HCT116 (cell line): ENCODE data around the gene SORT1. TPM values are rescaled to one million over a fixed set of nuclear protein-coding genes. Genes with fewer than 3 reads are reported as not detected.

Source experiments
- ATAC-seq: fragments of 200-7000 bp; cut with Tn5 transposase; 2 replicates; pipeline ENCODE4 v1.9.1; 2020; ENCODE audit warnings: mild to moderate bottlenecking, moderate library complexity
- BruUV-seq: library from RNA; stranded (reverse); fragments of 400-500 nt; replicated peaks from 2 replicates; lab custom pipeline; 2021; lab: Mats Ljungman, UMichigan
- CTCF ChIA-PET: fragments of 300-600 bp; sonication (Branson Sonifier 250); formaldehyde crosslinking; loops from one replicate; lab custom pipeline; 2021; ENCODE audit warnings: antibody characterized with exemption; lab: Charles Lee
- POLR2A ChIA-PET: fragments of 300-600, 350-600 bp; sonication (Branson Sonifier 250); formaldehyde crosslinking; loops from one replicate; lab custom pipeline; 2021; ENCODE audit warnings: antibody characterized with exemption; lab: Charles Lee
- RAD21 ChIA-PET, 2 experiments: fragments of 300-600 bp; sonication (Branson Sonifier 250); formaldehyde crosslinking; loops; one replicate each; lab custom pipeline; 2023; ENCODE audit warnings: low total read pairs in 2 of 2; ENCODE audit not compliant: uncharacterized antibody in 2 of 2, unreplicated experiment in 2 of 2, low non-redundant PET in 1 of 2; lab: Charles Lee
- DNase-seq: peaks from one replicate; pipeline ENCODE4 v3.0.0-alpha.2; 2010; ENCODE audit warnings: low read depth, low spot score
- H2AFZ ChIP-seq: fragments of 200-600 bp; shearing (Covaris generic), sonication (generic); 2 replicates; pipeline ENCODE4 v1.6.1; 2017; ENCODE audit warnings: low read depth, mixed run types, mixed read lengths, antibody characterized with exemption, low read length; ENCODE audit not compliant: poor library complexity, severe bottlenecking
- H3K27ac ChIP-seq: 2 replicates; pipeline ENCODE4 v1.5.1; 2012; ENCODE audit warnings: low read depth, low read length
- H3K27me3 ChIP-seq: fragments of 200-600 bp; sonication (generic); 2 replicates; pipeline ENCODE4 v1.6.1; 2016; ENCODE audit warnings: mixed run types, low read length, mixed read lengths; ENCODE audit not compliant: insufficient read depth
- H3K36me3 ChIP-seq, 2 experiments: fragments of 200-500 bp in 1 of 2; fragments of 200-600 bp in 1 of 2; sonication (Bioruptor generic) in 1 of 2; sonication (generic) in 1 of 2; 2 replicates each; pipeline versions ENCODE4 v1.5.1 to v1.6.1; 2014 to 2016; ENCODE audit warnings: low read length in 2 of 2, inconsistent platforms in 1 of 2, mixed read lengths in 1 of 2, mixed run types in 1 of 2; ENCODE audit not compliant: insufficient read depth in 2 of 2, control insufficient read depth in 1 of 2
- H3K4me1 ChIP-seq, 2 experiments: fragments of 200-600 bp in 1 of 2; sonication (generic) in 1 of 2; 2 replicates each; pipeline versions ENCODE4 v1.5.1 to v1.6.1; 2012 to 2017; ENCODE audit warnings: low read length in 2 of 2, inconsistent platforms in 1 of 2, mild to moderate bottlenecking in 1 of 2, mixed read lengths in 1 of 2, mixed run types in 1 of 2, moderate library complexity in 1 of 2; ENCODE audit not compliant: insufficient read depth in 2 of 2, control insufficient read depth in 1 of 2
- H3K4me2 ChIP-seq: fragments of 200-600 bp; sonication (generic); 2 replicates; pipeline ENCODE4 v1.6.1; 2017; ENCODE audit warnings: mixed run types, low read length, mixed read lengths
- H3K4me3 ChIP-seq, 2 experiments: fragments of 200-600 bp in 1 of 2; sonication (generic) in 1 of 2; replicated peaks in 1 of 2; 2 replicates each; pipeline ENCODE4 v1.5.1; 2011 to 2016; ENCODE audit warnings: low read length in 2 of 2, control low read depth in 1 of 2, low read depth in 1 of 2, mild to moderate bottlenecking in 1 of 2, mixed read lengths in 1 of 2, mixed run types in 1 of 2
- H3K79me2 ChIP-seq: fragments of 200-600 bp; sonication (generic); 2 replicates; pipeline ENCODE4 v1.6.1; 2017; ENCODE audit warnings: mild to moderate bottlenecking, mixed run types, low read length, moderate library complexity, mixed read lengths; ENCODE audit not compliant: insufficient read depth
- H3K9ac ChIP-seq: fragments of 200-600 bp; sonication (generic); 2 replicates; pipeline ENCODE4 v1.6.1; 2016; ENCODE audit warnings: low read length, mixed read lengths
- H3K9me2 ChIP-seq: fragments of 200-600 bp; sonication (generic), shearing (Covaris generic); 2 replicates; pipeline ENCODE4 v1.6.1; 2017; ENCODE audit warnings: mixed run types, mild to moderate bottlenecking, moderate library complexity; ENCODE audit not compliant: insufficient read depth
- H3K9me3 ChIP-seq, 2 experiments: fragments of 200-500 bp in 1 of 2; fragments of 200-600 bp in 1 of 2; sonication (Bioruptor generic) in 1 of 2; sonication (generic) in 1 of 2; 2 replicates each; pipeline ENCODE4 v1.6.1; 2014 to 2017; ENCODE audit warnings: low read length in 2 of 2, mixed read lengths in 2 of 2, inconsistent platforms in 1 of 2, low read depth in 1 of 2, mild to moderate bottlenecking in 1 of 2, mixed run types in 1 of 2, moderate library complexity in 1 of 2; ENCODE audit not compliant: control insufficient read depth in 1 of 2, insufficient read depth in 1 of 2
- H4K20me1 ChIP-seq: fragments of 200-600 bp; sonication (generic), shearing (Covaris generic); 2 replicates; pipeline ENCODE4 v1.6.1; 2017; ENCODE audit warnings: mixed run types, mild to moderate bottlenecking, moderate library complexity; ENCODE audit not compliant: insufficient read depth
- ATF3 ChIP-seq: IDR thresholded peaks from 2 replicates; pipeline ENCODE4 v1.6.1; 2012
- CBX3 ChIP-seq: IDR thresholded peaks from 2 replicates; pipeline ENCODE4 v1.6.1; 2012; ENCODE audit warnings: low read depth
- CEBPB ChIP-seq: IDR thresholded peaks from 2 replicates; pipeline ENCODE4 v1.6.1; 2012; ENCODE audit warnings: low read depth
- EGR1 ChIP-seq: IDR thresholded peaks from 2 replicates; pipeline ENCODE4 v1.6.1; 2012; ENCODE audit warnings: low read depth
- EZH2phosphoT487 ChIP-seq: fragments of 200-600 bp; IDR thresholded peaks from 2 replicates; pipeline ENCODE4 v1.6.1; 2018; ENCODE audit warnings: antibody characterized with exemption, borderline replicate concordance
- POLR2A ChIP-seq: IDR thresholded peaks from 2 replicates; pipeline ENCODE4 v1.7.0; 2011; ENCODE audit warnings: borderline replicate concordance; ENCODE audit not compliant: insufficient read depth, insufficient read length; ENCODE audit errors: extremely low read depth
- RAD21 ChIP-seq: IDR thresholded peaks from 2 replicates; pipeline ENCODE4 v1.6.1; 2012; ENCODE audit warnings: low read depth, mild to moderate bottlenecking
- REST ChIP-seq: IDR thresholded peaks from 2 replicates; pipeline ENCODE4 v1.6.1; 2012; ENCODE audit warnings: low read depth
- SRF ChIP-seq: IDR thresholded peaks from 2 replicates; pipeline ENCODE4 v1.6.1; 2012; ENCODE audit warnings: low read depth
- TCF7L2 ChIP-seq: IDR thresholded peaks from 2 replicates; pipeline ENCODE4 v1.7.0; 2011; ENCODE audit warnings: borderline replicate concordance, inconsistent platforms; ENCODE audit not compliant: insufficient read depth, insufficient read length; ENCODE audit errors: extremely low read depth
- YY1 ChIP-seq: IDR thresholded peaks from 2 replicates; pipeline ENCODE4 v1.6.1; 2011; ENCODE audit warnings: low read length, low read depth, moderate library complexity, mild to moderate bottlenecking; ENCODE audit not compliant: insufficient replicate concordance; ENCODE audit errors: extremely low read depth
- ZBTB33 ChIP-seq: IDR thresholded peaks from 2 replicates; pipeline ENCODE4 v1.6.1; 2011; ENCODE audit warnings: mild to moderate bottlenecking, low read length, moderate library complexity; ENCODE audit not compliant: insufficient replicate concordance; ENCODE audit errors: extremely low read depth
- ZFX ChIP-seq: fragments of 450-650 bp; IDR thresholded peaks from 2 replicates; pipeline ENCODE4 v1.6.1; 2017
- ZNF274 ChIP-seq: fragments of 200-500 bp; sonication (Bioruptor generic); IDR thresholded peaks from 2 replicates; pipeline ENCODE4 v1.6.1; 2014; ENCODE audit warnings: mild to moderate bottlenecking, low read depth, low read length, inconsistent platforms
- intact Hi-C: fragments of 100-400 bp; cut with micrococcal nuclease; formaldehyde crosslinking; loops from 2 replicates; pipeline ENCODE4 v1.10.0; 2022
- total RNA-seq: library from RNA; stranded (reverse); gene quantifications from one replicate; pipeline ENCODE4 v1.2.1, GENCODE V29; 2021; ENCODE audit not compliant: unreplicated experiment
- TF ChIP-seq, protein P1 (sequence below), 3 experiments: fragments of 200-600 bp in 1 of 3; sonication (generic) in 1 of 3; IDR thresholded peaks in 2 of 3; conservative IDR thresholded peaks in 1 of 3; 2 replicates each; pipeline ENCODE4 v1.5.1; 2012 to 2017; ENCODE audit warnings: low read depth in 2 of 3, low read length in 2 of 3, antibody characterized with exemption in 1 of 3, borderline replicate concordance in 1 of 3, control low read depth in 1 of 3, mild to moderate bottlenecking in 1 of 3, mixed read lengths in 1 of 3, mixed run types in 1 of 3, moderate library complexity in 1 of 3; ENCODE audit not compliant: insufficient read depth in 1 of 3

SORT1 gene
- total RNA-seq, 1 experiment from 2014 or later = 20.2 TPM

GRCh38 chr1:109294481-109294880, 103.2 kb downstream of the SORT1 start:
- ChIA-PET POLR2A (no interaction called here), RAD21 (no interaction called here), CTCF (no interaction called here)
- Histone ChIP-seq H3K9ac (no peak overlapping the region), H3K36me3 (no peaks in the 10 kb centered on the region), H3K27me3 (peaks cover 4% of the 10 kb centered on the region; the same call in 1 of the 2 replicates), H3K27ac (no peak overlapping the region), H3K79me2 (no peaks in the 10 kb centered on the region), H3K9me2 (no peaks in the 10 kb centered on the region), H4K20me1 (no peaks in the 10 kb centered on the region), H3K4me3 (no peak overlapping the region), H2AFZ (no peak overlapping the region), H3K9me3 (no peaks in the 10 kb centered on the region), H3K4me2 (no peak overlapping the region), H3K4me1 (peaks cover 6 to 15% of the 10 kb centered on the region in 2 experiments; a peak in 3 of 4 replicates)
- DNase-seq (no peak), ATAC-seq (no peak)
- intact Hi-C loops = no loop called here
- TF ChIP-seq ZNF274 (no peak), TCF7L2 (no peak), POLR2A (no peak), CBX3 (no peak), ZFX (no peak), EZH2phosphoT487 (no peak), CEBPB (no peak), SRF (no peak), ZBTB33 (no peak), YY1 (no peak), RAD21 (no peak), ATF3 (no peak), EGR1 (no peak), REST (no peak)
- TF ChIP-seq, protein P1, sequence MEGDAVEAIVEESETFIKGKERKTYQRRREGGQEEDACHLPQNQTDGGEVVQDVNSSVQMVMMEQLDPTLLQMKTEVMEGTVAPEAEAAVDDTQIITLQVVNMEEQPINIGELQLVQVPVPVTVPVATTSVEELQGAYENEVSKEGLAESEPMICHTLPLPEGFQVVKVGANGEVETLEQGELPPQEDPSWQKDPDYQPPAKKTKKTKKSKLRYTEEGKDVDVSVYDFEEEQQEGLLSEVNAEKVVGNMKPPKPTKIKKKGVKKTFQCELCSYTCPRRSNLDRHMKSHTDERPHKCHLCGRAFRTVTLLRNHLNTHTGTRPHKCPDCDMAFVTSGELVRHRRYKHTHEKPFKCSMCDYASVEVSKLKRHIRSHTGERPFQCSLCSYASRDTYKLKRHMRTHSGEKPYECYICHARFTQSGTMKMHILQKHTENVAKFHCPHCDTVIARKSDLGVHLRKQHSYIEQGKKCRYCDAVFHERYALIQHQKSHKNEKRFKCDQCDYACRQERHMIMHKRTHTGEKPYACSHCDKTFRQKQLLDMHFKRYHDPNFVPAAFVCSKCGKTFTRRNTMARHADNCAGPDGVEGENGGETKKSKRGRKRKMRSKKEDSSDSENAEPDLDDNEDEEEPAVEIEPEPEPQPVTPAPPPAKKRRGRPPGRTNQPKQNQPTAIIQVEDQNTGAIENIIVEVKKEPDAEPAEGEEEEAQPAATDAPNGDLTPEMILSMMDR (IDR thresholded peaks at IDR 0.05 in 2 of 3, conservative IDR thresholded peaks at IDR 0.05 in 1 of 3; ENCODE audit: borderline replicate concordance in 1 of 3, insufficient read depth in 1 of 3, low read depth in 2 of 3, low read length in 2 of 3) = no peak
- no TSS peak for BruUV-seq
